Left ventricle myocardium superior (tissue), 1 donor: ENCODE results near the gene CCR1. TPM values are rescaled to one million over a fixed set of nuclear protein-coding genes. Genes with fewer than 3 reads are reported as not detected.
"Not testable (repeated sequence)": the region's sequence is repeated elsewhere in the genome, so short reads cannot be mapped to it uniquely, and the experiment has no call there.

ENCODE experiments used
- ATAC-seq: fragments of 200-7000 bp; cut with Tn5 transposase; one replicate; pipeline ENCODE4 v1.9.1; 2020; ENCODE audit warnings: mild to moderate bottlenecking, moderate library complexity
- DNase-seq: peaks from one replicate; pipeline ENCODE4 v3.0.0-alpha.2; 2020
- intact Hi-C: fragments of 100-400 bp; cut with micrococcal nuclease; formaldehyde crosslinking; loops from one replicate; pipeline ENCODE4 v1.11.0; 2022
- total RNA-seq: library from RNA; stranded (reverse); fragmentation: NEBNext Ultra II Directional; extraction: Animal tissue kit (Norgen Biotek cat#: 25700); gene quantifications from one replicate; pipeline ENCODE4 v1.2.1, GENCODE V29; 2021
- donor health status: DM: no; HTN: yes; CAD: no; lungs with severe emphysema.

CCR1 gene
- total RNA-seq, 1 donor from 2014 or later: 2.4 TPM

DNA sequence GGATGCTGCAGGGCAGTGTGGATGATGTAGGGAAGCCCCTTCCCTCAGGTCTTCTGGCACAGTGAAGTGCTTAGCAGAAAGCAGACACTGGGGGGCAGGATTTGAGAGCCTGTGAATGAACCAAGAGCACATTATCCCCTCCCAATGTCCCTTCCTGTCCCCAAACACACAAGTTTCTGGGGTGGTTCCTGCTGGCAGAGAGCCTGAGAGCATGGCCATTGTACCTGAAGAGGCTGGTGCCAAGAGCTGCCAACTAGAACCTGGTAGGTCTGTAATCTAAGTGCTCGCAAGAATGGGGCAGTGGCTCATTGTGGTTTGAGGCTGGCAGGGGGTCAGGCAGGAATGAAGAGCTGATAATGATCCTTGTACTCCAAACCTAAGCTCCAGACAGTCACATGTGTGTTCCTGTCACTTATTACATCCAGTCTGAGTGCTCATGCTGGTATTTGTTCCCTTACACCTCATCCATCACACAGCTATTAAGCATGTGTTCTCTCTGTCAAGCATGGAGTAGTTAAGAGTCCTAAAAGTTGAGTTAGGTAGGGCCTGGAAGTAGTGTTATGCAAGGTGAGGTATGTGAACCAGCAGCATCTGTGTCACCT, 6.7 kb upstream of the CCR1 start:
- ATAC-seq: no peak
- DNase-seq: no peak
- intact Hi-C loops: no loop called here

GRCh38 chr3:46213201-46213600, 5.1 kb upstream of the CCR1 start:
- intact Hi-C loops: no loop called here
- DNase-seq (no peak), ATAC-seq (no peak)

DNA sequence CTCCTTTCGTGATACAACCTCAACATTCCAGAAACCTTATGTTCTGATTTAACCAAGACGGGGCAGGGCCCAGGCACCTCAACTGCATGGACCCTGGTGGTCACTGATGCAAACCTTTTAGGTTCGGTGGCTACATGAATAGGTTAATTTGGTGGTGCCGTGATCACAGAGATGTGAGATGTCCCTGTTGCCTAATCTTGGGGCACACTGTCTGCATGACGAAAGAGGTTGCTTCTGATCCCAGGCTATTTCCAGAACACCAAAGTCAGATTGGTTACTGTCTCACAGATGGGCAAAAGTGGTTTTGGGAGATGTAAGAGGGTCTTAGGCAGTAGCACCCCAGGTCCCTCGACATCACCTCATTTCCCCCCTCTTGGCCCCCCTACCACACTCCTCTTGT, 4.0 kb upstream of the CCR1 start:
- intact Hi-C loops: no loop called here
- DNase-seq: no peak
- ATAC-seq: no peak

DNA sequence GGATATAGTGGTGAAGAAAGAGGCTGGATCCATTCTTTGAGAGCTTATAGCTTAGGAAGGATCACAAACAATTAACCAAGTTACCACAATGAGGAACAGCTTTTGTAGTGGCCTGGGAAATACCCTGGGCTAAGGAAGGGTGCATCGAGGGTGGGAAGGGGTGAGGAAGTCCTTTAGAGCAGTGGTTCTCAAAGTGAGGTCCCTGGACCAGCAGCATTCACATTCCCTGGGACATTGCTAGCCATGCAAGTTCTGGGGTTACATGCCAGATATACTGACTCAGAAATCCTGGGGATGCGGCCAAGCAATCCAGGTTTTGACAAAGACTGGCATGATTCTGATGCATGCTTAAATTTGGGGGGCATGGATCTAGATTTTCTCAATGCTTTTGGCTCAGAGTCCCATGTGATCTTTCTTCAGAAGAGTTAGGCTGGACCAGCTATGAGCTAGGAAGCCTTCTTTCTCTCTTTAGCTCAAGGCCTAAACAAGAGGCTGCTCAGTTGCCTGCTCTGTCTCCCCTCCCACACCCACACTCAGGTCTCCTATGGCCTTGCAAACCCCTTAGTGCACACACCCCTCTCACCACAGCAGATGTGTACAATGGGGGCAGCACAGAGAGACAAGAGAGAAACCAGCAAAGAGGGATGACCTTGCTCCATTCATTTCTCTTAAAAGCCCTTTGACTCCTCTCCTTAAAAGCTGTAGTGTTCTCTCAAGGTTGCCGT, 1.8 kb upstream of the CCR1 start:
- DNase-seq: no peak
- ATAC-seq: no peak
- intact Hi-C loops: no loop called here

DNA sequence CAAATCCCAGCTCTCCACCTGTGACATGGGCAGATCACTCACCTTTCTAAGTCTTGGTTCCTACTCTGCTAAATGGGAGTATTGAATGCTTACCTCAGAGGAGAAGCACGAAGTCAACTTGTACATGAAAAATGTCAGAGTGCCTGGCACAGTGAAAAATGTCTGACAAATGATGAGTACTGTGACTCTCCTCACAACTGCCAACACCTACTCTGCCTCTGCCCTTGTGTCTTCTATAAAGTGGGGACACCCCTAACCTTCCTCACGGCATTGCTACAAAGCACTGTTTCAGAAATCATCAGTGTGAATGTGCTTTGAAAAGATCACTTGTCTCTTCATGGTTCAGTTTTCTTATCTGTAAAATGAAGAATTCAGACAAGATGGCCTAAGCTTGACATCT, 940 bp upstream of the CCR1 start:
- DNase-seq: no peak
- intact Hi-C loops: no loop called here
- ATAC-seq: no peak

- intact Hi-C loops, DNase-seq, ATAC-seq: not testable (repeated sequence)
Measured at GRCh38 chr3:46207514-46207913, 599 bp downstream of the CCR1 start.

DNA sequence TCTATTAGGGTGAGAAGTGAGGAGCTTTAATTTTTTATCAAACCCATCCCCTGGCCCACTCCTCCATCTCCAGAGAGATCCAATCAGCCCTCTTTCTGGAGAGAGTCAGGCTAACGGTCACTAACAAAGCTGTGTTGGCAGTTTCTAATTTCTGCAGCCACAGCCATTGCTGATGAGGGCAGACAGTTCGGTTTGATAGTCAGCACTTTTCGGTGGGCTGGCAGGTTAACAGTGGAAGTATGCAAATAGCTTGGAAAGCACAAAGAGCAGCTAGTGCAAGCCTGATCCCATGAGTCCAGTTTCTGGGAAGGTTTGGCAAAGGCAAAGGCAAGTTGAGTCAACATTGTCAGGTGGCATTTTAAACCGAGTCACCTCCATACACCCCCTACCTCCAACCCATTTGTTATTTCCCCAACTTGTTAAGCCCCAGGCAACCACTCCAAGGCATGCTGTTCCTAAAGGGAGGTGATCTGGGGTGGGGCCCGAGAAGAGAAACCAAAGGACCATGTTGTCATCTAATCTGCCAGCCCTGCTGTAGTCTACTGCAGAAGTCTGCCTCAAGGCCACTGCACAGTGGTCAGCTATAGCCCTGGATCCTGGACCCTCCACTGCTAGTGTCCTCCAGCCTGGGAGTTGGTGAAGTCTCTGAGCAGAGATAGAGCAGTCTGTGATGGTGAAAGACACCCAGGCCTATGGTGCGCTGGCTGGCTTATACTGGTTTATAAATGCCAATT, 1.7 kb downstream of the CCR1 start:
- DNase-seq (no peak), ATAC-seq (peak; percentile 38)
- intact Hi-C loops: no loop called here

DNA sequence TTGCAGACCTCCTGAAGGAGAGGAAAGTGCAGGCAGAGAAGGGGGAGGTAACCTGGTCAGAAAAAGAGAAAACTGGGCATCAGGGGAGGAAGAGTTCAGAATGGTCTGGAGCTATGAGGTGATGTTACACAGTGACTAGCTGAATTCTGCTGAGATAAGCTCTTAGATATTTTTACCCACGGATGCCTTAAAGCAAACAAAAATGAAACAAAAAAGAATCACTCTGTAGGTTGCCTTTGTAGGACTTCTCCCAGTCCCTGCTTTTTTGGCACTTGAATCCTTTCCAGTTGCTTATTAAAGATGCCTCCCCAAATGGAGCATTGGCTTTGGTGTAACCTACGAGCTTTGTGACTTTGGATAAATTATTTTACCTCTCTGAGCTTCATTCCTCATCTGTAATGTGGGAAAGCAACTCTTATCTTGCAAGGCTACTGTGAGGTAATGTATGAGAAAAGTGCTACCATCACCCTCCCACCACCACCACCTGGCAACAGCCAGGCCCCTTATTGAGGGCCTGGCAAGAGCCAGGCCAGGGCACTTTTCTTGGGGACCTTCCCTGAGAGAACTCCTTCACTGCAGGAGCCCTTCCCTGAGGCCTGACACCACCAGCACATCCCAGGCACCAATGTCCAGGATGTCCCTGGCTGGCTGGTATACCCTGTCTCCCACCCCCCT, 2.7 kb downstream of the CCR1 start:
- DNase-seq: no peak
- ATAC-seq: no peak
- intact Hi-C loops: no loop called here

DNA sequence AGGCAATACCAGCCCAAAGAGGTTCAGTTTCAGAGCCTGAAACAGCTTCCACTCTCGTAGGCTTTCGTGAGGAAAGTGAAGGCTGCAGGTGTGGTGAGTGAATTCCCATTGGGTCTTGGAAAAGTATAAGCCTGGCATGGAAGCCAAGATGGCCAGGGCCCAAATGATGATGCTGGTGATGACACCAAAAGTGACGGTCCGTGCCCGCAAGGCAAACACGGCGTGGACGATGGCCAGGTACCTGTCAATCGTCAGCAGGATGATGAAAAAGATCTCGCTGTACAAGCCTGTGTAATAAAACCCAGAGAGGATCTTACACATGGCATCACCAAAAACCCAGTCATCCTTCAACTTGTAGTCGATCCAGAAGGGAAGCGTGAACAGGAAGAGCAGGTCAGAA, 4.4 kb downstream of the CCR1 start:
- ATAC-seq (no peak), DNase-seq (no peak)
- intact Hi-C loops: no loop called here

- DNase-seq (no peak), ATAC-seq (no peak)
- intact Hi-C loops: no loop called here
Measured at GRCh38 chr3:46202535-46202934, 5.6 kb downstream of the CCR1 start.

GRCh38 chr3:46200790-46201189, 7.3 kb downstream of the CCR1 start:
- DNase-seq: no peak
- intact Hi-C loops: no loop called here
- ATAC-seq: no peak

GRCh38 chr3:46200211-46200610, 7.9 kb downstream of the CCR1 start:
- ATAC-seq: no peak
- intact Hi-C loops: no loop called here

GRCh38 chr3:46196261-46196957, 11.7 kb downstream of the CCR1 start:
- DNase-seq (no peak), ATAC-seq (no peak)
- intact Hi-C loops: no loop called here

More at GRCh38 chr3:46200211-46200610, 7.9 kb downstream of the CCR1 start:
- DNase-seq: no peak

GRCh38 chr3:46194868-46195553, 13.1 kb downstream of the CCR1 start:
- ATAC-seq: no peak
- intact Hi-C loops: no loop called here
- DNase-seq: no peak

DNA sequence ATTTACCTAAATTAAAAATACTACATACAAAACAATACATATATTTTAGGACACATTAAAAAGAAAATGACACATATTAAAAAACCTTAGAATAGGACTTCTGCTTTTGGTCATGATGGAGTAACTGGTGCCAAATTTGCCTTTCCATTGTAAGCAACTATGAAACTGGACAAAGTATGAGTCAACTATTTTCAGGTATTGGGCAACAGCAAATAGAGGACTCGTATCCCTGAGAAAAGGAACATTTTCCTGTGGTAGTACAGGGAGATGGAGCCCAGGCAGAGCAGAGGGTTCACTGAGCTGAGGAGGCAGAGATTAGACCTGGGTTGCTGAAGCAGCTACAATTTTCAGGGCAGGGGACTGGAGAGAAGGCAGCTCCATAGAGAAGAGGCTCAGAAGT, 14.7 kb downstream of the CCR1 start:
- DNase-seq (no peak), ATAC-seq (peak; percentile 14)
- intact Hi-C loops: no loop called here

GRCh38 chr3:46192939-46193338, 15.2 kb downstream of the CCR1 start:
- ATAC-seq (no peak), DNase-seq (no peak)
- intact Hi-C loops: no loop called here

GRCh38 chr3:46191730-46192129, 16.4 kb downstream of the CCR1 start:
- DNase-seq (no peak), ATAC-seq (no peak)
- intact Hi-C loops: no loop called here

- no peak for ATAC-seq
- DNase-seq: no peak
- intact Hi-C loops: no loop called here
Measured at GRCh38 chr3:46188708-46189107, 19.4 kb downstream of the CCR1 start.

GRCh38 chr3:46187876-46188275, 20.2 kb downstream of the CCR1 start:
- intact Hi-C loops: no loop called here
- no peak for ATAC-seq

More at GRCh38 chr3:46187876-46188275, 20.2 kb downstream of the CCR1 start:
- DNase-seq: no peak
